ENCODE data around the gene MRPS10. TPM values are rescaled to one million over a fixed set of nuclear protein-coding genes. Genes with fewer than 3 reads are reported as not detected.
A peak's percentile ranks its signal among the peaks of the same experiment; 100 is the strongest.

The MRPS10 gene
- total RNA-seq: 10 to 100 TPM; 14.3 to 24.5 (median 23.0) TPM

DNA sequence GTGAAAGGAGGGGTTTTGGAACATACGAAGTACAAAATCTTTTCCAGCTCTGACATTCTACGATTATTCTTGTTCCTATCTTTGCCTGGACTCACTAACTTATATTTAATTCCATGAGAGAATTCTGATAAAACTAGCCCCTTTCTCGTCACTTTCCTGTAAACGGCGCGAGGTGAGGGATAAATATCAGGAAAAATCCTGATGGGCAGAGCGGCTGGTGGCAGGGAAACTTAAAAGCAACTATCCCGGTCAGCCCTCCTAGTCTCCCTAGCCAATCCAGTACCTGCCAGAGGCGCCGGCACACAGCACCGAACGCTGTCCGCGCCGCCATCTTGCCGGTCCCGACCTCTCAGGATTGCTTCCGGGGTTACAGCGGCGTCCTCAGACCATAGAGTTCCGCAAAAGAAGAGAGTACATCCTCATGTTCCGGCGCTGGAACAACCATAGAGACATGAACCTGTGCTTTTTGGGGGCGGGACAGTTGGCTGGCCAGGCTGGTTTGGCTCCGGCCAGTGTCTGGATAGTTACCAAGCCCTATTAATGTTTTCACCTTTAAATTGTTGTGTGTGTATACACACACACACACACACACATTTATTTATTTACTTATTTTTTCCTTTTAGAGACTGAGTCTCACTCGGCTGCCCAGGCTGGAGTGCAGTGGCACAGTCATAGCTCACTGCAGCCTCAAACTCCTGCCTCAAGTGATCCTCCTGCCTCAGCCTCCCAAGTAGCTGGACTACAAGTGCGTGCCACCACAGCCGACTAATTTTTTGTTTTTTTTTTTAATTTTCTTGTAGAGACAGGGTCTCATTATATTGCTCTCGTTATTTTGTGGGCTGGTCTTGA is at the start of gene MRPS10:
TSS of gene MRPS10 (minus strand) at position 343 of the 849 bp plus-strand sequence. CDS start at position 331, 12 bp downstream.
- TF ChIP-seq POLR2A (IDR thresholded peaks at IDR 0.05): peak; percentile 81 to 82
- TF ChIP-seq, protein P1, sequence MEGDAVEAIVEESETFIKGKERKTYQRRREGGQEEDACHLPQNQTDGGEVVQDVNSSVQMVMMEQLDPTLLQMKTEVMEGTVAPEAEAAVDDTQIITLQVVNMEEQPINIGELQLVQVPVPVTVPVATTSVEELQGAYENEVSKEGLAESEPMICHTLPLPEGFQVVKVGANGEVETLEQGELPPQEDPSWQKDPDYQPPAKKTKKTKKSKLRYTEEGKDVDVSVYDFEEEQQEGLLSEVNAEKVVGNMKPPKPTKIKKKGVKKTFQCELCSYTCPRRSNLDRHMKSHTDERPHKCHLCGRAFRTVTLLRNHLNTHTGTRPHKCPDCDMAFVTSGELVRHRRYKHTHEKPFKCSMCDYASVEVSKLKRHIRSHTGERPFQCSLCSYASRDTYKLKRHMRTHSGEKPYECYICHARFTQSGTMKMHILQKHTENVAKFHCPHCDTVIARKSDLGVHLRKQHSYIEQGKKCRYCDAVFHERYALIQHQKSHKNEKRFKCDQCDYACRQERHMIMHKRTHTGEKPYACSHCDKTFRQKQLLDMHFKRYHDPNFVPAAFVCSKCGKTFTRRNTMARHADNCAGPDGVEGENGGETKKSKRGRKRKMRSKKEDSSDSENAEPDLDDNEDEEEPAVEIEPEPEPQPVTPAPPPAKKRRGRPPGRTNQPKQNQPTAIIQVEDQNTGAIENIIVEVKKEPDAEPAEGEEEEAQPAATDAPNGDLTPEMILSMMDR (IDR thresholded peaks at IDR 0.05): no peak
- no peaks in the 10 kb centered on the region for H3K9me3 ChIP-seq
- H3K27ac ChIP-seq: peak within 1 kb of the TSS; percentile 69 to 80 (median 72)
- peak within 1 kb of the TSS; percentile 53 to 76 (median 70) for H3K4me3 ChIP-seq
- H3K4me1 ChIP-seq: peaks cover 0 to 18% (median 2%) of the 10 kb centered on the region in 4 donors
- peaks cover 0 to 8% (median 0%) of the 10 kb centered on the region in 3 donors for H3K36me3 ChIP-seq
- DNase-seq: peak; percentile 92 to 96 (median 93)
- no peaks in the 10 kb centered on the region for H3K27me3 ChIP-seq

DNA sequence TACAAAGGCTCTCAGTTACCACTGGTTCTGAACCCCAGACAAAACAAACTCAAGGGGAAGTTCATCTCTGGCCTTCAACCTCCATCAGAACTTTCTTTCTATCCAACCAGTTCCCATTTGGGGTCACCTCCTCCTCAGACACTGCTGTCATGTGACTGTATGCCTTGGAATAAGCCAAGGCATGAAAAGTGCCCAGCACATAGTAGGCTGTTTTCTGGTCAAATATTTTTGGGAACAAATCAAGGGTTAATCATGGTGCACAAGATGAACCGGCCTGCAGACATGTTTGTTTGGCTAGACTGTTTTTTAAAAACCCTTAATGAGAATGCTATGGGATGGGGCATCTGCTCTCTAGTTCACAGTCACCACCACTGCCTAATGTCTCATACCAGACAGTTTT is 48.9 kb upstream of the MRPS10 start:
- TF ChIP-seq, protein P1 (IDR thresholded peaks at IDR 0.05): no peak
- TF ChIP-seq POLR2A (IDR thresholded peaks at IDR 0.05): no peak
- Histone ChIP-seq H3K36me3 (peaks cover 0 to 16% (median 0%) of the 10 kb centered on the region in 3 donors), H3K9me3 (no peaks in the 10 kb centered on the region), H3K4me1 (peaks cover 0 to 1% (median 0%) of the 10 kb centered on the region in 4 donors), H3K27me3 (no peaks in the 10 kb centered on the region), H3K27ac (no peak overlapping the region), H3K4me3 (no peak overlapping the region)
- DNase-seq: no peak

DNA sequence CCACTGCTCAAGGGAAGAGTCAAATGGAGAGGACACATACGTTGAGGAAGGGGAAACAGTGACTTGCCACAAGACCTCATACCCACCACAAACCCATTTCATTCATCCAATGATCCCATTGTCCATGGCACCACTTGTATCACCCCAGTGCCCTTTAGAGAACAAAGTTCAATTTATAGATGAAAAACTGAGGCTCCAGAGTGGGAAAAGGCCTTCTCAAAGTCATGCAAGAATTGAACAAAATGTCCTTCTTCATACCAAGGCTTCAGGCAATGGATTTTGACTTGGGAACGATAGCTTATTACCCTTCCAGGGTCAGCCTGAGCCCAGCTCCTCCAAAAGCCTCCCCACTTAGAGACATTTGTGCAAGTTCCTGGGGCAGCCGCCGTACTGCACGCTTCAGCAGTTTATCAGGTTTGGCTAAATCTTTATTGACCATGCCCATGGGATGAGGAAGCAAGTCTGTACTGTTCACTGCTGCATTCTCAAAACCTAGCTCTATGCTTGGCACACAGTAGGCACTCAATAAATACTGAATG is 47.3 kb upstream of the MRPS10 start:
- no peak for DNase-seq
- no peak overlapping the region for H3K4me3 ChIP-seq
- no peak overlapping the region for H3K27ac ChIP-seq
- H3K4me1 ChIP-seq: peaks cover 0 to 17% (median 0%) of the 10 kb centered on the region in 4 donors
- no peak for TF ChIP-seq POLR2A (IDR thresholded peaks at IDR 0.05)
- TF ChIP-seq, protein P1 (IDR thresholded peaks at IDR 0.05): no peak
- H3K9me3 ChIP-seq: no peaks in the 10 kb centered on the region
- no peaks in the 10 kb centered on the region for H3K27me3 ChIP-seq
- peaks cover 0 to 16% (median 0%) of the 10 kb centered on the region in 3 donors for H3K36me3 ChIP-seq

DNA sequence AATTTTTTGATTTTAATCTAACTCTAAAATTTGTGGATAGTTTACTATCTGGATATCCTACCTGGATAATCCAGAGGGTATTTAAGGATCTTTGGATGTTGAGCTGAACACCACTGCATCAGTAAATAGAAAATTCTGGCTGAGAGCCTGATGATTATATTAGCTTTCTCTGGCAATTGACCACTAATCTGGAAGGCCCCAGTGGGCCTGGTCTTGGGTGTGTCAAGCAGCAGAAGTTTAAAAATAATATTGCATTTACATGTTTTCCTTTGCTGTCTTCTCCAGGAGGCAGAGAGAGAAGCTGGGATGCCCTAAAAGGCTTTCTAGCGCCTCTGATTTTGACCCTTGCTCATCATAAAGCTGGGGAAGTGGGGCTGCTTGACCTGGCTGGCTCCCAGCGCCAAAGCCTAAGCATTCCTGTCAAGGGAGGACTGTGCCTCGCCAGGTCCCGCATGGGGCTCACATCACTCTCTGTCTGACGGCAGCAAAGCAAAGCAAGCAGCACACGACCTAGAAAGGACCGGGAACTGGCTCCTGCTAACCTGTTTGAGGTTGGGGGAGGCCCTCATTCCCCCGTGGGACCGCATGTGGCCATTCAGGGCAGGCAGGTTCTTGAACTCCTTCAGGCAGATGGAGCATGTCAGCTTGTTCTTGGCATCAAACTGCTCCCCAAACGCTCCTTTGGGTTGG is 46.6 kb upstream of the MRPS10 start:
- H3K9me3 ChIP-seq: no peaks in the 10 kb centered on the region
- H3K36me3 ChIP-seq: peaks cover 0 to 16% (median 0%) of the 10 kb centered on the region in 3 donors
- no peak overlapping the region for H3K4me3 ChIP-seq
- peak in 1 of 3 donors; percentile 36 for DNase-seq
- TF ChIP-seq, protein P1 (IDR thresholded peaks at IDR 0.05): no peak
- no peak for TF ChIP-seq POLR2A (IDR thresholded peaks at IDR 0.05)
- no peak overlapping the region for H3K27ac ChIP-seq
- H3K4me1 ChIP-seq: peaks cover 0 to 17% (median 0%) of the 10 kb centered on the region in 4 donors
- no peaks in the 10 kb centered on the region for H3K27me3 ChIP-seq

DNA sequence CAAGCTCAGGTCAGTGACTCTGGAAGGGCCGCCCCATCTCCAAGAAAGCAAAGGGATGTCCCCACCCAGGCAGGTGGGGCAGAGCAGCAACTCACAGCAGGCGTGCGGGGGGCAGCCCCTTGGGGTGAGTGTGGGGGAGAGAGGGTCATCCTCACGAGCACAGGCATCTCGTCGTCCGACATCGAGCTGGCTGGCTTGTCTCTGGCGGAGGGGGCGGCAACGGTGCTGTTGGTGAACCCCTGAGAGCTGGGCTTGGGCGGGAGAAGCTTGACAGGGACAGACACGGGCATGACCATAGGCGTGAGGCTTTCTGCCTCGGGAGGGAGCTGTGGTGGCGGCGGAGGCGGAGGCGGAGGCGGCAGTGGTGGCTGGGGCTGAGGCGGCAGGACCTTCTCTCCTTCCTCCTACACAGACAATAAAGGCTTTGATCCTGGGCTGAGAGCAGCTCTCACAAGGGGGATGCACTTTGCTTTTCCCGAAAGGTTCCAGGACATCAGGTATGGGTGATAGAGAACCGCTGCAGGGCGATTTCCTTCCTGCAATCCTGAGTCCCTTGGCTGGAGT is 45.6 kb upstream of the MRPS10 start:
- DNase-seq: no peak
- TF ChIP-seq, protein P1 (IDR thresholded peaks at IDR 0.05): no peak
- TF ChIP-seq POLR2A (IDR thresholded peaks at IDR 0.05): no peak
- no peaks in the 10 kb centered on the region for H3K27me3 ChIP-seq
- H3K27ac ChIP-seq: no peak overlapping the region
- H3K36me3 ChIP-seq: peaks cover 0 to 8% (median 0%) of the 10 kb centered on the region in 3 donors
- no peaks in the 10 kb centered on the region for H3K9me3 ChIP-seq
- peaks cover 0 to 17% (median 0%) of the 10 kb centered on the region in 4 donors for H3K4me1 ChIP-seq
- no peak overlapping the region for H3K4me3 ChIP-seq

All from Peyer's patch (tissue), 4 donors.